Right lobe of liver (tissue), 6 donors: ENCODE results near the gene RIMBP2. TPM values are rescaled to one million over a fixed set of nuclear protein-coding genes. Genes with fewer than 3 reads are reported as not detected.

Source experiments
- ATAC-seq, 4 donors: fragments of 200-7000 bp; cut with Tn5 transposase; one replicate each; pipeline ENCODE4 v1.9.1; 2020; ENCODE audit warnings: mild to moderate bottlenecking in 4 of 4, moderate library complexity in 4 of 4
- DNase-seq, 3 donors: peaks; one replicate each; pipeline ENCODE4 v3.0.0-alpha.2; 2020
- H3K27ac ChIP-seq, 3 donors: fragments of 200-600 bp; one replicate each; pipeline ENCODE4 v1.8.0; 2022
- H3K27me3 ChIP-seq, 2 donors: fragments of 200-600 bp; one replicate each; pipeline ENCODE4 v1.8.0; 2022
- H3K36me3 ChIP-seq, 4 donors: fragments of 200-600 bp; sonication (generic) in 1 of 4; one replicate each; pipeline versions ENCODE4 v1.5.1 to v1.8.0; 2017 to 2022; ENCODE audit warnings: control low read depth in 1 of 4
- H3K4me1 ChIP-seq, 4 donors: fragments of 200-600 bp; sonication (generic) in 1 of 4; one replicate each; pipeline versions ENCODE4 v1.5.1 to v1.8.0; 2017 to 2022; ENCODE audit warnings: control low read depth in 1 of 4
- H3K4me3 ChIP-seq, 3 donors: fragments of 200-600 bp; one replicate each; pipeline ENCODE4 v1.8.0; 2022
- H3K9me3 ChIP-seq, 4 donors: fragments of 200-600 bp; sonication (generic) in 1 of 4; one replicate each; pipeline versions ENCODE4 v1.5.1 to v1.8.0; 2017 to 2022; ENCODE audit warnings: control low read depth in 1 of 4
- POLR2A ChIP-seq: fragments of 450-650 bp; IDR thresholded peaks from one replicate; pipeline ENCODE4 v1.6.1; 2017; ENCODE audit warnings: antibody characterized with exemption, mild to moderate bottlenecking
- WGBS: methylation state at CpG from one replicate; pipeline ENCODE4 v1.1.6; 2018; ENCODE audit warnings: low coverage, low lambda C conversion rate; ENCODE audit not compliant: insufficient coverage; ENCODE audit errors: missing lambda C conversion rate; 5-methylcytosine and 5-hydroxymethylcytosine counted together
- intact Hi-C, 2 donors: fragments of 100-400 bp; cut with DNase I; formaldehyde crosslinking; loops; one replicate each; pipeline versions ENCODE4 v1.11.2 to v1.14.1; 2022
- total RNA-seq, 6 experiments: library from RNA; depleted of rRNA in 2 of 6; stranded (reverse); fragments of >200 nt in 2 of 6; fragmentation: NEBNext Ultra II Directional in 3 of 6; extraction: Animal tissue kit (Norgen Biotek cat#: 25700) in 3 of 6; gene quantifications; one replicate each; pipeline versions ENCODE4 v1.1.0 to v1.2.4, GENCODE V29; 2016 to 2023
- TF ChIP-seq, protein P1 (sequence below), 4 donors: fragments of 200-600 bp in 3 of 4; fragments of 450-650 bp in 1 of 4; IDR thresholded peaks; one replicate each; pipeline versions ENCODE4 v1.5.1 to v1.8.0; 2016 to 2022; ENCODE audit warnings: antibody characterized with exemption in 4 of 4, mild to moderate bottlenecking in 2 of 4
- donor health status: DM: no; HTN: yes; CAD: no.
- donor health status: DM: no; HTN: no; CAD: no.
- donor health status: DM: no; HTN: no; CAD: no.
- donor health status: DM: no; HTN: yes; CAD: no.
- donor health status: DM: no; HTN: yes; CAD: no.

RIMBP2 gene
- total RNA-seq, 6 experiments from 2014 or later, result 0.04 to 0.19 TPM; not detected in 4

DNA sequence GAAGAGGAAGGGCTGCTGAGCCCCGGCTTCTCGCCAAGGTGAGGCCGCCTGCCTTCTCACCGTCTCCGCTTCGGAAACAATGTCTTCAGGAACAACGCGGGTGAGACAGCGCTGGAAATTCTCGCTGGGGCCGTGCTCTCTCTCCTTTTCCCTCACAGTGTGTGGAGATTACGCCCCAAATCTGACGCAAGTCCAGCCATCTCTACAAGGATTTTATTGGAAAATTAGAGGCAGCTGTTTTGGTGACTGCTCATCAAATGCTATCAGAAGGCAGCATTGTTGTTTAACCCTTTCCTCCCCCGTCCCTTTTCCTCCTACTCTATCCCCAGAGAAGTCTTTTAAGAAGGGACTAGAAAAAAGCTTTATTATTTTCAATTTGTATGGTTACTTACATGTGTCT is 324.9 kb downstream of the RIMBP2 start:
- ATAC-seq, result no peak
- Histone ChIP-seq H3K4me1 (no peaks in the 10 kb centered on the region), H3K4me3 (no peak overlapping the region), H3K36me3 (no peaks in the 10 kb centered on the region), H3K27me3 (no peaks in the 10 kb centered on the region), H3K27ac (no peak overlapping the region), H3K9me3 (no peaks in the 10 kb centered on the region)
- WGBS, result 39% methylated on average over 9 of the region's 14 CpGs
- DNase-seq, result no peak
- intact Hi-C loops, result no loop called here
- TF ChIP-seq, protein P1, sequence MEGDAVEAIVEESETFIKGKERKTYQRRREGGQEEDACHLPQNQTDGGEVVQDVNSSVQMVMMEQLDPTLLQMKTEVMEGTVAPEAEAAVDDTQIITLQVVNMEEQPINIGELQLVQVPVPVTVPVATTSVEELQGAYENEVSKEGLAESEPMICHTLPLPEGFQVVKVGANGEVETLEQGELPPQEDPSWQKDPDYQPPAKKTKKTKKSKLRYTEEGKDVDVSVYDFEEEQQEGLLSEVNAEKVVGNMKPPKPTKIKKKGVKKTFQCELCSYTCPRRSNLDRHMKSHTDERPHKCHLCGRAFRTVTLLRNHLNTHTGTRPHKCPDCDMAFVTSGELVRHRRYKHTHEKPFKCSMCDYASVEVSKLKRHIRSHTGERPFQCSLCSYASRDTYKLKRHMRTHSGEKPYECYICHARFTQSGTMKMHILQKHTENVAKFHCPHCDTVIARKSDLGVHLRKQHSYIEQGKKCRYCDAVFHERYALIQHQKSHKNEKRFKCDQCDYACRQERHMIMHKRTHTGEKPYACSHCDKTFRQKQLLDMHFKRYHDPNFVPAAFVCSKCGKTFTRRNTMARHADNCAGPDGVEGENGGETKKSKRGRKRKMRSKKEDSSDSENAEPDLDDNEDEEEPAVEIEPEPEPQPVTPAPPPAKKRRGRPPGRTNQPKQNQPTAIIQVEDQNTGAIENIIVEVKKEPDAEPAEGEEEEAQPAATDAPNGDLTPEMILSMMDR (IDR thresholded peaks at IDR 0.05), result no peak
- TF ChIP-seq POLR2A, result no peak

- peak; percentile 36 to 78 (median 60) for ATAC-seq
Observed at GRCh38 chr12:130385193-130385592, 330.9 kb downstream of the RIMBP2 start.

DNA sequence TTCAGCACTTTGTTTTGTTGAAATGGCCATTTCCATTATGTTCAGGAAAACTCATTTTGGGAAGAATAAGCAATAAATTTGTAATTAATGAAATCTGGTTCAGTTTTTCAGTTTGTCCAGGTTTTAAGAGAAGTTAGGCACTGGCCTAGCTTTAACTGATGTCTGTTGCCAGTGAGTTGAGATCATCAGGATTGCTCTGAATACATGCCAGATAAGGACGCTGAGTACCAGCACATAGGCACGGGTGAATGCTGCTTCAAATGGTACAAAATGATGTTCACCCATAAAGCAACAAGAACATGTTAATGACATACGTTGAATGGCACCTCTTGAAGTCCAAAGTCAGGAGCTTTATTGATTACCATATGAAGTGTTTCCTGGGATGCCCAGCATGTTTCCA is 331.9 kb downstream of the RIMBP2 start:
- peaks cover 0 to 21% (median 6%) of the 10 kb centered on the region in 4 donors for H3K4me1 ChIP-seq
- no peaks in the 10 kb centered on the region for H3K36me3 ChIP-seq
- TF ChIP-seq POLR2A, result no peak
- TF ChIP-seq, protein P1 (IDR thresholded peaks at IDR 0.05), result no peak
- DNase-seq (no peak), ATAC-seq (peak; percentile 56 to 92 (median 76))
- no peaks in the 10 kb centered on the region for H3K27me3 ChIP-seq
- WGBS, result 20% methylated on average over 3 of the region's 3 CpGs
- H3K27ac ChIP-seq, result no peak overlapping the region
- no peaks in the 10 kb centered on the region for H3K9me3 ChIP-seq
- H3K4me3 ChIP-seq, result no peak overlapping the region
- intact Hi-C loops, result no loop called here

More at GRCh38 chr12:130385193-130385592, 330.9 kb downstream of the RIMBP2 start:
- WGBS, result 42% methylated on average over 4 of the region's 4 CpGs
- H3K36me3 ChIP-seq, result no peaks in the 10 kb centered on the region
- TF ChIP-seq, protein P1 (IDR thresholded peaks at IDR 0.05), result no peak
- TF ChIP-seq POLR2A, result no peak
- no peaks in the 10 kb centered on the region for H3K9me3 ChIP-seq
- intact Hi-C loops, result no loop called here
- no peaks in the 10 kb centered on the region for H3K27me3 ChIP-seq
- no peak overlapping the region for H3K4me3 ChIP-seq
- no peak overlapping the region for H3K27ac ChIP-seq
- H3K4me1 ChIP-seq, result peaks cover 0 to 21% (median 6%) of the 10 kb centered on the region in 4 donors
- DNase-seq, result no peak

DNA sequence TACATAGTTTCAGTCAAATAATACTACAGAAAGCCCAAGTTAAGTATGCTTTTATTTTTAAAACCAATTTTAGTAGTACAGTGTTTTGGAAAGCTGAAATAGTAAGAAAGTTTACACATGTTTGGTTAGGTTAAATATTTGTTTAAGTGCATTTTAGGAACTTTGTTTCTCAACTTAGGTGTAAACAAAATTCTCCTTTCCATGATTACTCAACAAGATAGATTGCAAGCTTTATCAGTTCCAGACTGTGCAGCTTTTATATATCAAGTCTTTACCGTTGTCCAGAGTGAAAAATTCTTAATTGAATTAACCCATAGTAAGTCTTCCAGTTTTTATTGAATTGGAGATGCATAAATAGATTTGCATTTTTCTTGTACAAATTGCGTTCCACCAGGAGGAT is 333.3 kb downstream of the RIMBP2 start:
- peaks cover 0 to 21% (median 6%) of the 10 kb centered on the region in 4 donors for H3K4me1 ChIP-seq
- peak; percentile 68 to 80 (median 74) for ATAC-seq
- intact Hi-C loops, result no loop called here
- WGBS, result 45% methylated on average over 2 of the region's 2 CpGs
- no peaks in the 10 kb centered on the region for H3K36me3 ChIP-seq
- H3K27me3 ChIP-seq, result no peaks in the 10 kb centered on the region
- no peak for DNase-seq
- H3K4me3 ChIP-seq, result no peak overlapping the region
- H3K9me3 ChIP-seq, result no peaks in the 10 kb centered on the region
- H3K27ac ChIP-seq, result no peak overlapping the region
- TF ChIP-seq POLR2A, result no peak
- TF ChIP-seq, protein P1 (IDR thresholded peaks at IDR 0.05), result no peak
